Esophagus (tissue), 2 donors: Measurements from ENCODE around the gene GRAMD2B. TPM values are rescaled to one million over a fixed set of nuclear protein-coding genes. Genes with fewer than 3 reads are reported as not detected.

ENCODE experiments used
- H3K27ac ChIP-seq, 2 donors: one replicate each; pipeline ENCODE4 v1.5.1; 2013; ENCODE audit warnings: low read depth in 2 of 2, mild to moderate bottlenecking in 2 of 2, inconsistent platforms in 1 of 2, low read length in 1 of 2, moderate library complexity in 1 of 2
- H3K27me3 ChIP-seq, 2 donors: one replicate each; pipeline ENCODE4 v1.6.1; 2013; ENCODE audit warnings: low read length in 2 of 2, control low read depth in 1 of 2, mild to moderate bottlenecking in 1 of 2; ENCODE audit not compliant: insufficient read depth in 2 of 2, control insufficient read depth in 1 of 2
- H3K36me3 ChIP-seq, 2 donors: one replicate each; pipeline ENCODE4 v1.6.1; 2013; ENCODE audit warnings: low read length in 1 of 2; ENCODE audit not compliant: control insufficient read depth in 2 of 2, insufficient read depth in 2 of 2
- H3K4me1 ChIP-seq, 2 donors: one replicate each; pipeline ENCODE4 v1.6.1; 2013; ENCODE audit warnings: low read length in 1 of 2; ENCODE audit not compliant: control insufficient read depth in 2 of 2, insufficient read depth in 2 of 2
- H3K4me3 ChIP-seq, 2 donors: one replicate each; pipeline ENCODE4 v1.5.1; 2013; ENCODE audit warnings: low read length in 2 of 2, mild to moderate bottlenecking in 2 of 2, low read depth in 1 of 2, moderate library complexity in 1 of 2
- H3K9me3 ChIP-seq, 2 donors: one replicate each; pipeline ENCODE4 v1.6.1; 2013; ENCODE audit warnings: mild to moderate bottlenecking in 2 of 2, low read depth in 1 of 2, low read length in 1 of 2, moderate library complexity in 1 of 2; ENCODE audit not compliant: control insufficient read depth in 2 of 2, insufficient read depth in 1 of 2
- WGBS, 2 donors: extraction: QIAGEN DNeasy Blood & Tissue Kit; methylation state at CpG; one replicate each; pipeline ENCODE4 v1.1.7; 2013; 5-methylcytosine and 5-hydroxymethylcytosine counted together
- polyA plus RNA-seq, 2 donors: library from polyadenylated mRNA; stranded (reverse); fragments of 200-250 nt; gene quantifications; one replicate each; pipeline ENCODE4 v1.2.3, GENCODE V29; 2013
- donor health status: healthy with polysubstance abuse.
- donor health status: Bipolar disorder and iron deficiency.

Gene GRAMD2B
- polyA plus RNA-seq, 2 donors = 6.0 to 10.9 TPM

GRCh38 chr5:126534553-126534952 lies 111.3 kb downstream of the GRAMD2B start:
- no peaks in the 10 kb centered on the region for H3K27me3 ChIP-seq
- H3K36me3 ChIP-seq = no peaks in the 10 kb centered on the region
- 97 to 100% methylated on average over 1 of the region's 1 CpG for WGBS, 2 donors
- no peaks in the 10 kb centered on the region for H3K4me1 ChIP-seq
- H3K27ac ChIP-seq = no peak overlapping the region
- no peaks in the 10 kb centered on the region for H3K9me3 ChIP-seq
- H3K4me3 ChIP-seq = no peak overlapping the region

- Histone ChIP-seq H3K4me1 (no peaks in the 10 kb centered on the region), H3K27ac (no peak overlapping the region), H3K36me3 (no peaks in the 10 kb centered on the region), H3K9me3 (no peaks in the 10 kb centered on the region), H3K27me3 (no peaks in the 10 kb centered on the region), H3K4me3 (no peak overlapping the region)
- WGBS, 2 donors = 85 to 92% methylated on average over 4 of the region's 4 CpGs
Observed at GRCh38 chr5:126535856-126536545, 112.8 kb downstream of the GRAMD2B start.

GRCh38 chr5:126536874-126537273 lies 113.7 kb downstream of the GRAMD2B start:
- Histone ChIP-seq H3K27me3 (no peaks in the 10 kb centered on the region), H3K27ac (peak overlapping the region in 1 of 2 donors; percentile 27), H3K4me1 (no peaks in the 10 kb centered on the region), H3K4me3 (no peak overlapping the region), H3K36me3 (no peaks in the 10 kb centered on the region), H3K9me3 (no peaks in the 10 kb centered on the region)
- WGBS, 2 donors = 45 to 52% methylated on average over 3 of the region's 3 CpGs

GRCh38 chr5:126538579-126538978 lies 115.4 kb downstream of the GRAMD2B start:
- Histone ChIP-seq H3K4me1 (no peaks in the 10 kb centered on the region), H3K27ac (no peak overlapping the region), H3K27me3 (no peaks in the 10 kb centered on the region)

GRCh38 chr5:126540631-126541030 lies 117.4 kb downstream of the GRAMD2B start:
- Histone ChIP-seq H3K36me3 (peaks cover 0 to 1% of the 10 kb centered on the region in 2 donors), H3K4me3 (no peak overlapping the region), H3K4me1 (no peaks in the 10 kb centered on the region), H3K9me3 (no peaks in the 10 kb centered on the region), H3K27ac (no peak overlapping the region), H3K27me3 (no peaks in the 10 kb centered on the region)
- WGBS, 2 donors = 66 to 70% methylated on average over 5 of the region's 5 CpGs

More at GRCh38 chr5:126538579-126538978, 115.4 kb downstream of the GRAMD2B start:
- H3K4me3 ChIP-seq = no peak overlapping the region
- H3K36me3 ChIP-seq = no peaks in the 10 kb centered on the region
- 33 to 57% methylated on average over 1 of the region's 1 CpG for WGBS, 2 donors
- H3K9me3 ChIP-seq = no peaks in the 10 kb centered on the region

- Histone ChIP-seq H3K27me3 (no peaks in the 10 kb centered on the region), H3K27ac (no peak overlapping the region), H3K4me1 (no peaks in the 10 kb centered on the region), H3K36me3 (peaks cover 0 to 8% of the 10 kb centered on the region in 2 donors), H3K4me3 (no peak overlapping the region), H3K9me3 (no peaks in the 10 kb centered on the region)
- 48 to 61% methylated on average over 2 of the region's 2 CpGs for WGBS, 2 donors
Observed at GRCh38 chr5:126542441-126542840, 119.2 kb downstream of the GRAMD2B start.

GRCh38 chr5:126543009-126543408 lies 119.8 kb downstream of the GRAMD2B start:
- WGBS, 2 donors = 92% methylated on average over 1 of the region's 1 CpG

GRCh38 chr5:126543660-126544059 lies 120.5 kb downstream of the GRAMD2B start:
- WGBS, 2 donors = 81 to 95% methylated on average over 2 of the region's 2 CpGs
- no peaks in the 10 kb centered on the region for H3K9me3 ChIP-seq
- H3K4me1 ChIP-seq = no peaks in the 10 kb centered on the region
- no peaks in the 10 kb centered on the region for H3K27me3 ChIP-seq
- no peak overlapping the region for H3K4me3 ChIP-seq
- no peak overlapping the region for H3K27ac ChIP-seq
- H3K36me3 ChIP-seq = peaks cover 0 to 8% of the 10 kb centered on the region in 2 donors

More at GRCh38 chr5:126543009-126543408, 119.8 kb downstream of the GRAMD2B start:
- H3K27ac ChIP-seq = no peak overlapping the region
- no peaks in the 10 kb centered on the region for H3K9me3 ChIP-seq
- no peak overlapping the region for H3K4me3 ChIP-seq
- no peaks in the 10 kb centered on the region for H3K27me3 ChIP-seq
- no peaks in the 10 kb centered on the region for H3K4me1 ChIP-seq
- peaks cover 0 to 8% of the 10 kb centered on the region in 2 donors for H3K36me3 ChIP-seq
